HepG2 (cell line): ENCODE data around the gene AMPD2. TPM values are rescaled to one million over a fixed set of nuclear protein-coding genes. Genes with fewer than 3 reads are reported as not detected.

ENCODE experiments used
- ATF2 ChIP-seq: sonication (generic); formaldehyde crosslinking; IDR thresholded peaks from 2 replicates; pipeline ENCODE4 v1.4.0; 2020; ENCODE audit warnings: missing genetic modification reagents
- CAMTA2 ChIP-seq: sonication (generic); formaldehyde crosslinking; IDR thresholded peaks from 2 replicates; pipeline ENCODE4 v1.4.0; 2020; ENCODE audit warnings: mild to moderate bottlenecking, missing genetic modification reagents, borderline replicate concordance
- HBP1 ChIP-seq: IDR thresholded peaks from 2 replicates; pipeline ENCODE4 v1.6.1; 2016; ENCODE audit warnings: low read depth, control low read depth
- HINFP ChIP-seq: sonication (generic); formaldehyde crosslinking; IDR thresholded peaks from 2 replicates; pipeline ENCODE4 v1.4.0; 2020; ENCODE audit warnings: low read depth, mild to moderate bottlenecking, missing genetic modification reagents
- HOXD1 ChIP-seq: sonication (generic); formaldehyde crosslinking; IDR thresholded peaks from 2 replicates; pipeline ENCODE4 v1.5.0; 2020; ENCODE audit warnings: missing genetic modification reagents
- MXD1 ChIP-seq: sonication (generic); formaldehyde crosslinking; IDR thresholded peaks from 2 replicates; pipeline ENCODE4 v1.4.0; 2020; ENCODE audit warnings: mild to moderate bottlenecking, missing genetic modification reagents
- NAIF1 ChIP-seq: sonication (generic); formaldehyde crosslinking; IDR thresholded peaks from 2 replicates; pipeline ENCODE4 v1.5.0; 2020; ENCODE audit warnings: mild to moderate bottlenecking, missing genetic modification reagents, borderline replicate concordance
- NBN ChIP-seq: fragments of 450-650 bp; conservative IDR thresholded peaks from 2 replicates; pipeline ENCODE4 v1.6.1; 2017
- RERE ChIP-seq: IDR thresholded peaks from 2 replicates; pipeline ENCODE4 v1.6.1; 2016; ENCODE audit warnings: low read depth, missing genetic modification reagents, missing compliant biosample characterization
- SCMH1 ChIP-seq: sonication (generic); formaldehyde crosslinking; IDR thresholded peaks from 2 replicates; pipeline ENCODE4 v1.9.0; 2021; ENCODE audit warnings: missing genetic modification reagents, mild to moderate bottlenecking, borderline replicate concordance
- SP5 ChIP-seq: IDR thresholded peaks from 2 replicates; pipeline ENCODE4 v1.6.1; 2016; ENCODE audit warnings: low read depth, borderline replicate concordance
- ZFP82 ChIP-seq: sonication (generic); formaldehyde crosslinking; IDR thresholded peaks from 2 replicates; pipeline ENCODE4 v1.5.1; 2020; ENCODE audit warnings: mild to moderate bottlenecking, missing genetic modification reagents, borderline replicate concordance
- ZMYM4 ChIP-seq: sonication (generic); formaldehyde crosslinking; IDR thresholded peaks from 2 replicates; pipeline ENCODE4 v1.8.1; 2023; ENCODE audit warnings: mild to moderate bottlenecking, missing genetic modification reagents
- ZNF251 ChIP-seq: sonication (generic); formaldehyde crosslinking; IDR thresholded peaks from 2 replicates; pipeline ENCODE4 v1.9.0; 2021; ENCODE audit warnings: mild to moderate bottlenecking, missing genetic modification reagents
- ZNF382 ChIP-seq: sonication (generic); formaldehyde crosslinking; IDR thresholded peaks from 2 replicates; pipeline ENCODE4 v1.5.0; 2020; ENCODE audit warnings: missing genetic modification reagents, mild to moderate bottlenecking, borderline replicate concordance
- ZNF549 ChIP-seq: sonication (generic); formaldehyde crosslinking; IDR thresholded peaks from 2 replicates; pipeline ENCODE4 v1.5.0; 2020; ENCODE audit warnings: missing genetic modification reagents
- ZNF562 ChIP-seq: sonication (generic); formaldehyde crosslinking; IDR thresholded peaks from 2 replicates; pipeline ENCODE4 v1.8.0; 2022; ENCODE audit warnings: missing genetic modification reagents, borderline replicate concordance
- ZNF616 ChIP-seq: sonication (generic); formaldehyde crosslinking; IDR thresholded peaks from 2 replicates; pipeline ENCODE4 v1.5.0; 2020; ENCODE audit warnings: low read depth, mild to moderate bottlenecking, missing genetic modification reagents
- ZNF747 ChIP-seq: sonication (generic); formaldehyde crosslinking; IDR thresholded peaks from 2 replicates; pipeline ENCODE4 v1.8.1; 2023; ENCODE audit warnings: missing genetic modification reagents, mild to moderate bottlenecking, borderline replicate concordance
- polyA plus RNA-seq, 8 experiments: library from polyadenylated mRNA; depleted of rRNA in 3 of 8; stranded (reverse) in 7 of 8; unstranded in 1 of 8; fragments of >200 nt; fragmentation: Illumina TruSeq in 4 of 8; extraction: Trizol in 4 of 8; gene quantifications; 2 replicates each; pipeline versions ENCODE4 v1.2.1 to v1.2.3, GENCODE V29; 2011 to 2016; ENCODE audit warnings: low read depth in 4 of 8, missing spikeins in 1 of 8, mixed read lengths in 1 of 8; ENCODE audit not compliant: insufficient read depth in 1 of 8
- total RNA-seq, 5 experiments: library from RNA; depleted of rRNA; stranded (reverse); fragments of >200 nt; fragmentation: Illumina TruSeq; extraction: Trizol; gene quantifications; 2 replicates each; pipeline ENCODE4 v1.2.3, GENCODE V29; 2016; ENCODE audit warnings: low read depth in 1 of 5

The AMPD2 gene
- total and polyA plus RNA-seq, 2 of the 13 experiments (the other 11 are each of a cell fraction or from before 2014, with no cell fraction given) = 62.3 to 82.0 TPM

- TF ChIP-seq HBP1 (CRISPR knock-in tag) = 0 out of 2 replicates have a peak, but pooled peaks have one; percentile 70
- no peak for TF ChIP-seq ZNF382 (CRISPR knock-in tag)
- 0 out of 2 replicates have a peak, but pooled peaks have one; percentile 17 for TF ChIP-seq NAIF1 (CRISPR knock-in tag)
- 0 out of 2 replicates have a peak, but pooled peaks have one; percentile 44 for TF ChIP-seq ZMYM4 (CRISPR knock-in tag)
- TF ChIP-seq RERE (CRISPR knock-in tag) = no peak
- no peak for TF ChIP-seq CAMTA2 (CRISPR knock-in tag)
- TF ChIP-seq NBN = no peak
- TF ChIP-seq MXD1 (CRISPR knock-in tag) = peak; percentile 76
- no peak for TF ChIP-seq ZNF251 (CRISPR knock-in tag)
- 0 out of 2 replicates have a peak, but pooled peaks have one; percentile 14 for TF ChIP-seq ZNF747 (CRISPR knock-in tag)
- TF ChIP-seq HINFP (CRISPR knock-in tag) = no peak
- TF ChIP-seq ZNF549 (CRISPR knock-in tag) = no peak
- TF ChIP-seq ZNF562 (CRISPR knock-in tag) = no peak
- TF ChIP-seq ZFP82 (CRISPR knock-in tag) = no peak
- TF ChIP-seq SP5 = peak; percentile 44; the same call in 1 of the 2 replicates
- no peak for TF ChIP-seq ZNF616 (CRISPR knock-in tag)
- TF ChIP-seq ATF2 (CRISPR knock-in tag) = no peak
- TF ChIP-seq HOXD1 (CRISPR knock-in tag) = no peak; the same call in 1 of the 2 replicates
- TF ChIP-seq SCMH1 (CRISPR knock-in tag) = no peak
These were observed at the start of gene AMPD2, which contains the start of gene GNAT2 (continued) for GRCh38 chr1:109619576-109620400.
